Hematopoietic multipotent progenitor cell (in vitro differentiated cells): ENCODE measurements around the gene ITSN2. TPM values are rescaled to one million over a fixed set of nuclear protein-coding genes. Genes with fewer than 3 reads are reported as not detected.

ENCODE experiments used
- DNase-seq, 3 donors: peaks; one replicate each; pipeline ENCODE4 v3.0.0-alpha.2; 2011 to 2015; ENCODE audit warnings: low read depth in 2 of 3, low spot score in 2 of 3
- total RNA-seq: library from RNA; depleted of rRNA; stranded (reverse); fragments of >200 nt; gene quantifications from one replicate; pipeline ENCODE4 v1.2.3, GENCODE V29; 2012

The ITSN2 gene
- total RNA-seq, 1 donor = 63.6 TPM

DNA sequence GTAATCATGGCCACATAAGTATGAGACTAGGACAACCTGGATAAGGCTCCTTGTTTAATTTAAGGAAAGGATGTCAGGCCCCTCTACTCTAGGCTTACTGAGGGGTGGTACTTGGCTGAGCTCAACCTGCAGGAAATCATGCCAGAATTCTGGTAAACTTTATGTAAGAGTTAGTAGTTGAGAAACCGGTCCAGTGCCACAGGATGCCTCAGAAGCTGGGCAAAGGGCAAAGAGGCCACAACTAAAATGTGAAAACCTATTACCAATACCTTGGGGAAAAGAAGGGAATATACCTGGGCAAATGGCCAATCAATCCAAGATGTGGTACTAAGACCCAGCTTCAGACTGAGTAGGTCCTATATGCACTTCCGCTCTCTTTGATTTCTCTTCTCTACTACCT is 86.7 kb downstream of the ITSN2 start:
- no peak for DNase-seq

GRCh38 chr2:24272907-24273306 is 87.4 kb downstream of the ITSN2 start:
- DNase-seq = no peak

DNA sequence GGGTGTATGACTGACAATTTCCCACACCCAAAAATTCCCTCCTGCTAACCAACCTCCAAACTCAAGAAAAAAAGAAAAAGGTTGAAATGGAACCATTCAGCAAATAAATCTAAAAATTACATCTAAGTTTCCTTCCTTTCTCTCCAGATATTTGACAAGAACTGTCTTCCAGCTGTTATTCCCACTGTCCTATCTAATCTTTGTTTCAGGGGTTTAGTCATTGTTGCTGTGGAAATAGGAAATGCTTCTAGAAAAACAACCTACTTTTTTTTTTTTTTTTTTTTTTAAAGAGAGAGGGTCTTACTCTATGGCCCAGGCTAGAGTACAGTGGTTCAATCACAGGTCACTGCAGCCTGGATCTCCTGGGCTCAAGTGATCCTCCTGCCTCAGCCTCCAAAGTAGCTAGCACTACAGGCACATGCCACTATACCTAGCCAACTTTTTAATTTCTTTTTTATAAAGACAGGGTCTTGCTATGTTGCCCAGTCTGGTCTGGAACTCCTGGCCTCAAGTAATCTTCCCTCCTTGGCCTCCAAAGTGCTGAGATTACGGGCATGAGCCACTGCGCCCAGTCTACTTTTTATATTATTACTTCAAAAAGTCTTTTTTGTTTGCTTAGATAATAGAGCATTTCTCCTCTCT is 88.1 kb downstream of the ITSN2 start:
- DNase-seq = no peak

DNA sequence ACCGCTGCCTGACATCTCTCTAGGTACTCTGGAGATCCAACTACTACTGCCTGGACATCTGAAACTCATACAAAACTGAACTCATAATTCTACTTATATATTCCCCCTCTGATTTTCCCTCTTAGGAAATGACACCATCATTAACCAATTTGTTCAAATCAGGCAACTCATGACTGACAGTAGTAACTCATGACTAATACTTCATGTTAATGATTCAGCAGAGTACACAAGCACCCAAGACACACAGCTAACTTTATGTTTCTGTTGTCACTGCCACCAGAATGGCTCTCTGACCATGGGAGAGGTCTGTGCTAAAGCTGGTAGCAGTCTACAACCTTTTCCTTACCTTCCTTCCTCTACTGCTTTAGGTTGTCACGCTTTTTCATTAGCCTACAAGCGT is 91.1 kb downstream of the ITSN2 start:
- DNase-seq = no peak

DNA sequence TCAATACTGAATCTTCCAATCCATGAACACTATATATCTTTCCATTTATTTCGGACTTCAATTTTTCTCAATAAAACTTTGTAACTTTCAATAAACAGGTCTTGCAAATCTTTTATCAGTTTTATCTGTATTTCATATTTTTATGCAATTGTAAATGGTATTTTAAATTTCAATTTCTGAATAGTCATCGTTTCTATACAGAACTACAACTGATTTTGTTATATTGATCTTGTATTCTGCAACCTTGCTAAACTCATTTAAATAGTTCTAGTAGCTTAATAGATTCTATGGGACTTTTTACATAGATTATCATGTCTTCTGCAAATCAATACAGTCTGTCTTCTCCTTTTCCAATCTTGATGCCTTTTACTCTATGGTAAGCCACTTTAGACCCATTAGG is 95.1 kb downstream of the ITSN2 start:
- no peak for DNase-seq

- no peak for DNase-seq
Measured at GRCh38 chr2:24262421-24262970, 97.8 kb downstream of the ITSN2 start.

GRCh38 chr2:24261441-24261840 is 98.9 kb downstream of the ITSN2 start:
- no peak for DNase-seq

GRCh38 chr2:24259316-24259715 is 101.0 kb downstream of the ITSN2 start:
- DNase-seq = no peak

- DNase-seq = no peak
Measured at GRCh38 chr2:24258718-24259117, 101.6 kb downstream of the ITSN2 start.

- DNase-seq = no peak
Measured at GRCh38 chr2:24253303-24253919, 106.9 kb downstream of the ITSN2 start.

GRCh38 chr2:24247592-24247991 is 112.7 kb downstream of the ITSN2 start:
- no peak for DNase-seq

GRCh38 chr2:24247164-24247563 is 113.2 kb downstream of the ITSN2 start:
- DNase-seq = no peak

GRCh38 chr2:24245986-24246776 is 114.2 kb downstream of the ITSN2 start:
- no peak for DNase-seq

DNA sequence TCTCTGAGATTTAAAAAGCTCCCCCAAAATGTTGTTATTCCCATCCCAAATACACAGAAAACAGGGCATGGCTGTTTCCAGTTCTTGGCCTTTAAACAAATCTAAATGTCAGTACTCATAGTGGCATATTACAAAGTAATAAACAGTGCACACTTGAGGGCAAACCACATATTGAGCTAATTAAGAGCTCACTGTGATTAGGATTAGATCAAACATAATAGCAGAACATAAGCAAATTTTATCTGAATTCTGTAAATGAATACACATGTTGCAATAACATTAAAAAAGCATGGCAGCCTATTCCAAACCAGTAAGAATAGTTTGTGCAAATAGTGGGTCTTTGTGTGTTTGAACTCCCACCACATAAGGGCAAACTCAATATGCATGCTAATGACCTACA is 118.8 kb downstream of the ITSN2 start:
- DNase-seq = no peak

DNA sequence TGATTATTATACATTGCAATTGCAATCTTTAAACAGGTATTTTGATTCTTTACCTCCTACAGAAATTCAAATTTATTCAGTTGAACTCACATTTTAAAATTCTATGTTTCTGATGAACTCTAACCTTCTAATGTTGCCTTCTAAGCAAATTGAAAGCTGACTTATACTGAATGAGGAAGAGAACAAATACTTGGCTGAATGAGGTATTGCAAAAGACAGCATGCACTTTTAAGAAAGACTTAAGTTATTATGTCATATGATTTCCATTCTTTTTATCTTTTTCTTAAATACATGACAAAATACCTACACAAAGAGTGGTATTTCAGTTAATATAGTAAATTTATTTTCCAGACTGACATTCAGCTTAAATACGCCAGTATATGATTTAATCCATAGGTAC is 120.8 kb downstream of the ITSN2 start:
- no peak for DNase-seq

DNA sequence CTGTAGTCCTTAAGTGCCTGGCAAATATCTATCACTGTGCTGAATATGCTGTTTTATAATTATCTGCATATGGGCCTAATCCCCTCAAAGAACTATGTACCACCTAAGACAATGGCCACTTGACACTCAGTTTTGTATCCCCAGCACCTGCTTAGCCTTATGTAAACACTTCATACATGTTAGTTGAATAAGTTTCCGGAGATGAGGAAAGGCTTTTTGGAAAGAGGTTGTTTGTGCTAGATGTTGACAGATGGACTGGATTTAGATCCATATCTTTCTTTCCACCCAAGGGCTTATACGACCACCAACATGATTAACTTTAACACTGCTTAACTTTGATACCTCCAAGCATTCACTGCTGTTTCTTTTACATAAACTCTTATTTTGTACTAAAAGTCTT is 122.2 kb downstream of the ITSN2 start:
- no peak for DNase-seq

- no peak for DNase-seq
Measured at GRCh38 chr2:24237313-24237712, 123.0 kb downstream of the ITSN2 start.

- no peak for DNase-seq
Measured at GRCh38 chr2:24233321-24233720, 127.0 kb downstream of the ITSN2 start.

- no peak for DNase-seq
Measured at GRCh38 chr2:24231461-24231881, 128.9 kb downstream of the ITSN2 start.

- peak in 2 of 3 donors; percentile 3 to 27 for DNase-seq
Measured at GRCh38 chr2:24228470-24228869, 131.9 kb downstream of the ITSN2 start.

DNA sequence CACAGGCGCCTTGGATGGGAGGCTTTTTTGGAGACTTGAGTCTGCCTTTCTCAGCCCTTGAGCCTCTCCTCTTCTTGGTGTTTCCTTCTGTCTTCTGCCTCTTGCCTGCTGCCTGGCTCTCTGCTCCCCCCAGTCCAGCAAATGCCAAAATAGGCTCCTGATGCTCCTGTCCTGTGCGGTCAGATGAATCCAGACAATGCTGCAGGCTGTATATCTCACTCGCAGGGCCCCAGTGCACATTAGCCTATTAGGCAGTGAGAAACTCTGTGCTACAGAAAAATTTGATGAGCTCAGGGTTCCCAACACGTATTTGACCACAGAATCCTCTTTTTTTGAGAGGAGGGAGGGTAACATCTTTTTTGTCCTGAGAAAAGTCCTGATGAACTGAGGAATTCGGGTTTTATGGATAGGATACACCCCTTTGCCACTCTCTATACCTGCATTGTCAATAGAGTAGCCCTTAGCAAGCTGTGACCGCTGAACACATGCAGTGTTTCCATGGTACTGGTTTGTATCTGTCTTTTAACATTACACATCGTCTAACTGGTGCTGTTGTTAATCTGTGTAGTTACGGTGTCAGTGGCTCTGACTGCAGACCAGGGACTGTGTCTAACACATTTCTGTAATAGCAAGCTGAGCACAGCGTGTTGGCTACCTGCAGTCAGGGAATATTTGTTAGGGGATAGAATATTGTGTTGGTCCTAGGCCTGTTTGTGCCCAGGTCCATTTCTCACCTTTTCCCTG is 134.7 kb downstream of the ITSN2 start:
- DNase-seq = no peak
